GM21529 (cell line): ENCODE results near the gene GABRB3.
"Not testable (repeated sequence)": the region's sequence is repeated elsewhere in the genome, so short reads cannot be mapped to it uniquely, and the experiment has no call there.

ENCODE experiments used
- ATAC-seq: cut with Tn5 transposase; IDR thresholded peaks from one replicate; pipeline ENCODE4 v1.9.1; 2021; ENCODE audit not compliant: unreplicated experiment

The GABRB3 gene

GRCh38 chr15:26736502-26737248 lies 36.2 kb downstream of the GABRB3 start:
- ATAC-seq, result no peak

GRCh38 chr15:26731965-26732364 lies 40.9 kb downstream of the GABRB3 start:
- ATAC-seq, result no peak

GRCh38 chr15:26729581-26729980 lies 43.3 kb downstream of the GABRB3 start:
- ATAC-seq, result no peak

- ATAC-seq, result no peak
These were observed 43.8 kb downstream of the GABRB3 start for GRCh38 chr15:26729030-26729429.

- no peak for ATAC-seq
These were observed 48.3 kb downstream of the GABRB3 start for GRCh38 chr15:26724381-26725150.

- no peak for ATAC-seq
These were observed 50.2 kb downstream of the GABRB3 start for GRCh38 chr15:26722621-26723160.

- ATAC-seq, result no peak
These were observed 51.5 kb downstream of the GABRB3 start for GRCh38 chr15:26721232-26721967.

- no peak for ATAC-seq
These were observed 52.3 kb downstream of the GABRB3 start for GRCh38 chr15:26720546-26720945.

- not testable (repeated sequence) for ATAC-seq
These were observed 53.0 kb downstream of the GABRB3 start for GRCh38 chr15:26719866-26720265.

GRCh38 chr15:26716069-26716468 lies 56.8 kb downstream of the GABRB3 start:
- no peak for ATAC-seq

- no peak for ATAC-seq
These were observed 59.4 kb downstream of the GABRB3 start for GRCh38 chr15:26713498-26713897.

- ATAC-seq, result no peak
These were observed 60.5 kb downstream of the GABRB3 start for GRCh38 chr15:26712335-26712734.

GRCh38 chr15:26711445-26711844 lies 61.4 kb downstream of the GABRB3 start:
- ATAC-seq, result no peak

GRCh38 chr15:26702381-26702780 lies 70.5 kb downstream of the GABRB3 start:
- no peak for ATAC-seq

GRCh38 chr15:26698555-26698954 lies 74.3 kb downstream of the GABRB3 start:
- no peak for ATAC-seq

- ATAC-seq, result no peak
These were observed 75.0 kb downstream of the GABRB3 start for GRCh38 chr15:26697913-26698312.

- no peak for ATAC-seq
These were observed 81.6 kb downstream of the GABRB3 start for GRCh38 chr15:26691249-26691648.

GRCh38 chr15:26690778-26691177 lies 82.1 kb downstream of the GABRB3 start:
- no peak for ATAC-seq

GRCh38 chr15:26689462-26689861 lies 83.4 kb downstream of the GABRB3 start:
- no peak for ATAC-seq

GRCh38 chr15:26686547-26687187 lies 86.2 kb downstream of the GABRB3 start:
- ATAC-seq, result no peak

GRCh38 chr15:26682598-26683164 lies 90.2 kb downstream of the GABRB3 start:
- ATAC-seq, result no peak
